ENCODE measurements around the gene EXD1.

EXD1 gene

DNA sequence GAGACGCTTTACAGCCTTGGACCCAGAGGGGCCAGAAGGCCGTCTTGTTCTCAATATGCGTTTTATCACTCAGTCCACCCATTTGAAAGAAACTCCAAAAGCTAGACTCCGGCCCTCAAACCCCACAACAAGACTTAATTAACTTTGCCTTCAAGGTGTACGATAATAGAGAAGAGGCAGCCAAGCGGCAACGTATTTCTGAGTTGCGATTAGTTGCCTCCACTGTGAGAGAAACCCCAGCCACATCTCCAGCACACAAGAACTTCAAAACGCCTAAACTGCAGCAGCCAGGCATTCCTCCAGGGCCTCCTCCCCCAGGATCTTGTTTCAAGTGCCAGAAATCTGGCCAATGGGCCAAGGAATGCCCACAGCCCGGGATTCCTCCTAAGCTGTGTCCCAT is 97.1 kb downstream of the EXD1 start:
- TF ChIP-seq POLR2AphosphoS5 (IDR thresholded peaks at IDR 0.05; ENCODE audit: low read depth, low read length) (no peak), FOXP2 (optimal IDR thresholded peaks at IDR 0.05; ENCODE audit: borderline replicate concordance, extremely low read depth, extremely low read length, insufficient read depth) (no peak), SIN3A (IDR thresholded peaks at IDR 0.05; ENCODE audit: borderline replicate concordance, insufficient read depth, low read length) (no peak), TAF1 (IDR thresholded peaks at IDR 0.05; ENCODE audit: borderline replicate concordance, insufficient read depth, low read length) (no peak)
- TF ChIP-seq, protein P1, sequence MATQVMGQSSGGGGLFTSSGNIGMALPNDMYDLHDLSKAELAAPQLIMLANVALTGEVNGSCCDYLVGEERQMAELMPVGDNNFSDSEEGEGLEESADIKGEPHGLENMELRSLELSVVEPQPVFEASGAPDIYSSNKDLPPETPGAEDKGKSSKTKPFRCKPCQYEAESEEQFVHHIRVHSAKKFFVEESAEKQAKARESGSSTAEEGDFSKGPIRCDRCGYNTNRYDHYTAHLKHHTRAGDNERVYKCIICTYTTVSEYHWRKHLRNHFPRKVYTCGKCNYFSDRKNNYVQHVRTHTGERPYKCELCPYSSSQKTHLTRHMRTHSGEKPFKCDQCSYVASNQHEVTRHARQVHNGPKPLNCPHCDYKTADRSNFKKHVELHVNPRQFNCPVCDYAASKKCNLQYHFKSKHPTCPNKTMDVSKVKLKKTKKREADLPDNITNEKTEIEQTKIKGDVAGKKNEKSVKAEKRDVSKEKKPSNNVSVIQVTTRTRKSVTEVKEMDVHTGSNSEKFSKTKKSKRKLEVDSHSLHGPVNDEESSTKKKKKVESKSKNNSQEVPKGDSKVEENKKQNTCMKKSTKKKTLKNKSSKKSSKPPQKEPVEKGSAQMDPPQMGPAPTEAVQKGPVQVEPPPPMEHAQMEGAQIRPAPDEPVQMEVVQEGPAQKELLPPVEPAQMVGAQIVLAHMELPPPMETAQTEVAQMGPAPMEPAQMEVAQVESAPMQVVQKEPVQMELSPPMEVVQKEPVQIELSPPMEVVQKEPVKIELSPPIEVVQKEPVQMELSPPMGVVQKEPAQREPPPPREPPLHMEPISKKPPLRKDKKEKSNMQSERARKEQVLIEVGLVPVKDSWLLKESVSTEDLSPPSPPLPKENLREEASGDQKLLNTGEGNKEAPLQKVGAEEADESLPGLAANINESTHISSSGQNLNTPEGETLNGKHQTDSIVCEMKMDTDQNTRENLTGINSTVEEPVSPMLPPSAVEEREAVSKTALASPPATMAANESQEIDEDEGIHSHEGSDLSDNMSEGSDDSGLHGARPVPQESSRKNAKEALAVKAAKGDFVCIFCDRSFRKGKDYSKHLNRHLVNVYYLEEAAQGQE (IDR thresholded peaks at IDR 0.05; ENCODE audit: insufficient read depth in 1 of 2, low read depth in 2 of 2, low read length in 2 of 2): no peak
